GM18498 (cell line): ENCODE data around the gene ARHGAP18.

ENCODE experiments used
- ATAC-seq: cut with Tn5 transposase; IDR thresholded peaks from one replicate; pipeline ENCODE4 v1.9.1; 2021; ENCODE audit warnings: mild to moderate bottlenecking, moderate library complexity; ENCODE audit not compliant: unreplicated experiment

Gene ARHGAP18

GRCh38 chr6:129726650-129727049 is 16.7 kb upstream of the ARHGAP18 start:
- ATAC-seq, result no peak

GRCh38 chr6:129725341-129725740 is 15.4 kb upstream of the ARHGAP18 start:
- no peak for ATAC-seq

DNA sequence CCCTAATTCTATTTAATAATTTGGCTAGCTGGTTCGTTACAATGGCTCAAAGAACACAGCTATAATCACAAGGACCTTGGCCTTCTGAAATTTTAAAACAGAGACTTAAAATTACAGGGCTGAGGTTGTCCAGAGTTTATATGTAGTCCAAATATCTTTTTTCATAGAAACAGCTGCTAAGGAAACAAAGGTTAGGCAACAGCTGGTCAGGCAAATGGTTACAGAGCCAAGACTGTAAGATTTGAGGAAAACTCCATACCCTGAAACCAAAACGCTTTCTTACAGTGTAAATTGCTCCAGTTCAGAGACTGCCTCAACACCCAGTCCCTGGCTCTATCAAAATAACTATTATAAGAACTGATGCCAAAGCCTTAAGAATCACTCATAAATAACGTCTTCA is 9.7 kb upstream of the ARHGAP18 start:
- no peak for ATAC-seq

GRCh38 chr6:129717277-129717676 is 7.3 kb upstream of the ARHGAP18 start:
- no peak for ATAC-seq

GRCh38 chr6:129713806-129714333 is 3.9 kb upstream of the ARHGAP18 start:
- ATAC-seq, result no peak

- ATAC-seq, result no peak
These were observed 1.3 kb upstream of the ARHGAP18 start for GRCh38 chr6:129711271-129711631.

DNA sequence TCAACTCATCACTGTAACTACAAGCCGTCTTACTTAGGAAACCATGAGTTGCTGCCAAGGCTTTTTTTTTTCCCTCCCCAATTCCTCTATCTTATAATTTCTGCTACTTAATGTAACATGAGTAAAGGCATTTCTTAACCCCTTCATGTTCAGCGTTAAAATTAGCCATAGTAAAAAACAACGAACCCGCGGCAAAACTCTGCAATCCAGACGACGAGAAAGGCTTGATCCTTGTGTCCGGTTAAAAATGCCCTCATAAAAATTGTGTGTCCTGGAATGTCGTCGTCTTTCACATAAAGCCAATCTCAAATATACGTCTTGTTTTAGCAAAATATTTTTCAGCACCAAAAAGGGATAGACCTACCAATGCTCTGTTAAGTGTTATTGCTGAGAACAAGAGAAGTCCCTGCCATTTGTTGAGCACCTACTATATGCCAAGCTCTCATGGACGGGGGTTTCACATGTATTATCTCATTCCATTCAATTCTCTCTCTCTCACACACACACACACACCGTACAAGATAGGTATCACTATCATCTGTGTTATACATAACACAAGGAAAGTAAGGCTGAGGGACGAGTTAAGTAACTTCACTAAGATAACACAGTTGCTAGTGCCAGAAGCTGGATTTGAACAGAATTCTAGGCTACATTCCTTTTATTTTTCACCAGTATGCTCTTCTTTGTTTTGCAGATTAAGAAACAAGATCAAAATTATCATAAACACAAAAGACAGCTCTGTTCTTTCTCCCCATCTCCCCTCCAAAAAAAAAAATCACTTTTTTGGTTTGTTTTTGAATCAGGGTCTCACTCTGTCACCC is 683 bp upstream of the ARHGAP18 start:
- no peak for ATAC-seq

DNA sequence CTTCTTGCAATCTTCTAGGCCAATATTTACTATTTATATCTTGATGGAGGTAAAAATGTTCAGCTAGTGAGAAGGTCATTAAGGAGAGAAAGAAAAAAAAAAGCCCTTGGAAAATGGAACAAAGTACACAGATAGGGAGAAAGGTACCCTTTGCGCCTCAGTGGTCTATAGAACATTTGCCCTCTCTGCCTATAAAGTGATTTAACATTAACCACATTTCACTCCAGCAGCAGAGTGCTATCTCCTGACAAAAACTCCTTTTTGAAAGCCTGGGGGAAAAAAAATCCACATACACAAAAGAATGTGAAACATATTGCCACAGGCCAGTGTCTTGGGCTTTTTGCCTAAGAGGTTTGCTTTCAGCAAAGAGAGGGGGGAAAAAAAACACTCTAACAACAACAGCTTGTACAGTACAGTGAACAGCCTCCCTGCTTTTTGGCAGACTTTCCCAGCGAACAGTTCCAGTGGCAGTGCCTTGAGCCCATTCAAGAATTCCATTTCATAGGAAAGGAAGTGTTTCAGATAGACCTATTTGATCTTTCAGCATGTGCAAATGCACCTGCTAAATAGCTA is 695 bp downstream of the ARHGAP18 start:
- ATAC-seq, result peak; percentile 14

DNA sequence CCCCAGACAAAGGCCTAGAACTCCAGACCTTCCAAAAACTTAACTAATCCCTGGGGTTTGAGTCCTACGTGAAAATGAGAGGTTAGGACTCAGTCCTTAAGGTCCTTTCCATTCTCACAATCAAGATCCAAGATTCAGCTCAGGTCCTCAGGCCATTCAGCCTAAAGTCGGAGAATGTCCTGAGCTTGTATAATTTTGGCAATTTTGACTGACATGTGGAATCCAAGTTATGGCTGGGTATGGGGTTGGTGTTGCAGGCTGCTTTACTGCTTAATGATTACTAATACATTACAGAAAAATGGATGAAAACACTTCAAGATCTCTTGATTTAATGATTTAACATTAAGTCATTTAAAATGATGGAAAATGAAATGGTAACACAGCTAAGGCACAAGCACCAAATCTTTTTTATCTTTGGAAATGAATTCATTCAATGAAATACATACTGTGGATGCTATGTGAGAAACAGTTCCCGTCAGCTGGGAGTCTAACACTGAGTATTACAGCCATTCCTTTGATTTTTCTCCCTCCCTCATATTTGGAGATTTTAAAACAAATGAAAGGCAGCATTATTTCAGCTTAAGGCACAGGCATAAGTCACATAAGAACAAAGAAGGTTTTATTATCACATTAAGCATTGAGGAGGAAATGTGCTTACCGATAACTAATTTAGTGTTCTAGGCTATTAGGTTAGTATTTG is 1.3 kb downstream of the ARHGAP18 start:
- ATAC-seq, result no peak

DNA sequence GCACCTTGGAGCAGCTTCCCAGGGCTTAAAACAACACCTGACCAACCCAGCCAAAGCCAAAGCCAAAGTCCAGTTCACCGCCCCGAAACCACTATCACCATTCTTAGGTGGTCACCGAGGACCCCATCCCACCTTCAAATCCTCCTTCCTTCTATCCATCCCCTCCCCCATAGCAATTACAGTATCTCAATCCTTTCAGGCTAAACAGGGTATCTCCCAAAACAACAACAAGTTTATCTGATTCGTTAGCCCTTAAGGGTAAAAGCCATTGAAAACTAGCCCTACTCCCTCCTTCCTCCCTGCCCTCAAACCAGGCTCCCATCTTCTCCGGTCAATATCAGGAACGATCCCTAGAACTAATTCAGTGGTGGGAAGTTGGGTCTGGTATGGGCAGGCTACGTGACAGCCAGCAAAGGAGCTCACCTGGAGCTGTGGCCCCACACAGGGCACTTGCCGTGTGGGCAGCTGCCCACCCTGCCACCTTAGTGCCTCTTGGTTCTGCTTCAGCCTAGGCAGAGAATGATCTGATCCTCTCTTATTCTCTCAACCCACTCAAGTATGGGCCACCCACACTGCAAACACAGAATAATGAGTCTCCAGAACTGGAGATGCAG is 2.0 kb downstream of the ARHGAP18 start:
- no peak for ATAC-seq

DNA sequence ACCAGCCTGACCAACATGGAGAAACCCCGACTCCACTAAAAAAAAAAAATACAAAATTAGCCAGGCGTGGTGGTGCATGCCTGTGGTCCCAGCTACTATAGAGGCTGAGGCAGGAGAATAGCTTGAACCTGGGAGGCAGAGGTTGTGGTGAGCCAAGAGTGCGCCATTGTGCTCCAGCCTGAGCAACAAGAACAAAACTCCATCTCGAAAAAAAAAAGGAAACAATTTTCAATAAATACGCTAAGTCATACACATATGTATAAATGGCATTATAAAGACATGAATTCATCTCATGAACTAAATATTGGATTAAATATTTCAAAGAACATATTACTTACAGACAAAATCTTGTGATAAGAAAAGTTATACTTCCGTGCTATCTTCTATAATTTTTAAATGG is 2.9 kb downstream of the ARHGAP18 start:
- no peak for ATAC-seq

GRCh38 chr6:129705212-129705611 is 4.8 kb downstream of the ARHGAP18 start:
- ATAC-seq, result no peak

DNA sequence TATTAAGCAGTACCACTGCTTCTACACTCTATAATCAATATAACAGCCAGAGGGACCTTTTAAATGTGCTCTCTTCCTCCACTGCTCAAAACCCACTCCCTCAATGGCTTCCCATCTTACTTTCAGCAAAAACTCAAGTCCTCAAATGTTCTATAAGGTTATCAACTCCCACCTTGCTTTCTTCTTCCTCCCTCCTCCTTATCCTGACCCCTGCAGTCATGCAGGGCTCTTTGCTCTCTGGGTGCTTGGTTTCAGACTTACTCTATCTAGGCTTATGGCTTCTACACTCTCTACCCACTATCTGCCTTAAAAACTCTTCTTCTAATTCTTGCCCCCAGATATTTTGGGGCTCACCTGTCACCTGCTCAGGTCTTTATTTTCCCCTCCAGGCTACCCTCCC is 5.3 kb downstream of the ARHGAP18 start:
- ATAC-seq, result no peak

- no peak for ATAC-seq
These were observed 8.1 kb downstream of the ARHGAP18 start for GRCh38 chr6:129701721-129702455.

DNA sequence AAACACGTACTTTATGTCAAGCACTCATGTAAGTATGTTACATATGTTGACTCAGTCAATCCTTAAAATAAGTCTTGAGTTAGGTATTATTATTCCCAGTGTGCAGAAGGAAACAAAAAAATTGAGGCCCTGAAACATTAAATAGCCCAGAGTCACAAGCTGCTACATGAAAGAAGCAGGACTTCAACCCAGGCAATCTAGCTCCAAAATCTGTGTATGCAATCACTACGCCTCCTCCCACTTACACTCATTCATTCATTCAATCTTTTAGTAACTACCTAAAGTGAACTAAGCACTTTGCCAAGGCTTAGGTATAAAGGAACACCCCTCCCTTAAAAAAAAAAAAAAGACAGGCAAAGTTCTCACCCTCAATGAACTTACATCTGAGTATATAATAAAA is 9.3 kb downstream of the ARHGAP18 start:
- no peak for ATAC-seq

GRCh38 chr6:129699659-129700058 is 10.3 kb downstream of the ARHGAP18 start:
- ATAC-seq, result no peak

DNA sequence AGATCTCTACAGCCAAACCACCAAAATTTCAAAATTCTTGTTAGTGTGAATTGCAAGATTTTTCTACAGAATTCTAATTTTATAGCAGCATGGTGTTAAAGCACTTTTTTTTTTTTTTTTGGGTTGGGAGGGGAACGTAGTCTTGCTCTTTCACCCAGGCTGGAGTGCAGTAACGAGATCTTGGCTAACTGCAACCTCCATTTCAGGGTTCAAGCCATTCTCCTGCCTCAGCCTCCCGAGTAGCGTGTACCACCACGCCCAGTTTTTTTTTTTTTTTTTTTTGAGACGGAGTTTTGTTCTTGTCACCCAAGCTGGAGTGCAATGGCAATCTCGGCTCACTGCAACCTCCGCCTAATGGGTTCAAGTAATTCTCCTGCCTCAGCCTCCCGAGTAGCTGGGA is 11.5 kb downstream of the ARHGAP18 start:
- ATAC-seq, result no peak

DNA sequence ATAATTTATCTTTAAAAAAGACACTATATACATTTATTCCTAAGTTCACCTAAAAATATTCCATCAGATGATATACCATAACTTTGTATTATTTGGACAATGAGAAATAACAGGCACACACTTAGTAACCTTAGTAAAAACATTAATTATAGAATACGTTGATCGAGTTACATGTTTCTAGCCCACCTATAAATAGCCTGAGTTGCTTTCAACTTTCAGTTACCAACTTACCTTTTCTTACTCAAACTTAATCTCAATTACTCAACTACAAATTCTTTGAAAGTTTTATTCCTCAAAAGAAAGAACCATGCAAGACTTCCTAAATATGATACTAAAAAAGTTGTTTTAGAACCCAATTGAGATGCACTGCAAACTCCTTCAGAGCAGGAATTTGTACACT is 12.2 kb downstream of the ARHGAP18 start:
- no peak for ATAC-seq

- ATAC-seq, result no peak
These were observed 13.1 kb downstream of the ARHGAP18 start for GRCh38 chr6:129696843-129697242.

DNA sequence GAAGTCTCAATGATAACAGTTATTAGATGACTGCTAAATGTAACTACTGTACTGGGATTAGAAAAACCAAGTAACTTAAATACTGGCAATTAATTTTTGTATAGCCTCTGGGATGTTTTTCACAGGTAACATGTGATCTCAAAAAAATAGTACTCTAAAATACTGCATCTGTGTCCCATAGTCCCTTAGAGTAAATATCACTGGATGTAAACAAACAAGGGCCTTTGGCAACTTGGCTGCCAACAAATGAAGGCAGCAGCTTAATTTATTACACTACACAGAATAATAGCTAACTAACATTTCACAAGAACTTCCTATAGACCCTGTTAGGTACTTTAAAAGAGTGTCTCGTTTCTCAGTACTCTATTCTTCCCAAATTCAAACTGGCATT is 14.0 kb downstream of the ARHGAP18 start:
- ATAC-seq, result no peak
